HG03432 (cell line): ENCODE data around the gene OXTR.

Experiments
- ATAC-seq: cut with Tn5 transposase; IDR thresholded peaks from one replicate; pipeline ENCODE4 v1.9.1; 2021; ENCODE audit warnings: mild to moderate bottlenecking, moderate library complexity; ENCODE audit not compliant: unreplicated experiment

Gene OXTR

DNA sequence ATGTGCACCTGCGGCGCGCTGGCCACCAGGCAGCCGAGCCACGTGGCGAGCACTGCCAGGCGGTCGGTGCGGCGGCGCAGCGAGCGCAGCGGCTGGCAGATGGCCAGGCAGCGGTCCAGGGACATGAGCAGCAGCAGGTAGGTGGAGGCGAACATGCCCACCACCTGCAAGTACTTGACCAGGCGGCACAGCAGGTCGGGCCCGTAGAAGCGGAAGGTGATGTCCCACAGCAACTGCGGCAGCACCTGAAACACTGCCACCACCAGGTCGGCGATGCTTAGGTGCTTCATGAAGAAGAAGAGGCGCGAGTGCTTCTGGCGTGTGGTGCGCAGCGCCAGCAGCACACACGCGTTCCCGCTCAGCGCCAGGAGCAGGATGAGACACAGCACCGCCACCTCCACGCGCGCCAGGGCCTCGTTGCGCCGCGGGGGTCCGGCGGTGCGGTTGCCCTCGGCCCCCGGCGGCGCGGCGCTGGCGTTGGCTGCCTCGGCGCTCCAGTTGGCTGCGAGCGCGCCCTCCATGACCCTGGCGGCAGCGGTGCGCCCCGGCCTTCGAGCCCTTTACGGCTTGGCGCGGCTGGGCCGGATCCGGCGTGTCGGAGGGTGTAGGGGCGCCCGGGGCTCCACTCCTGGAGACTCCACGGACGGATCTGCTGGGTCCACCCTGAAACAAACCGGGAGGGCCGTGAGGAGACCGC, 1.6 kb downstream of the OXTR start:
- peak; percentile 56 for ATAC-seq

DNA sequence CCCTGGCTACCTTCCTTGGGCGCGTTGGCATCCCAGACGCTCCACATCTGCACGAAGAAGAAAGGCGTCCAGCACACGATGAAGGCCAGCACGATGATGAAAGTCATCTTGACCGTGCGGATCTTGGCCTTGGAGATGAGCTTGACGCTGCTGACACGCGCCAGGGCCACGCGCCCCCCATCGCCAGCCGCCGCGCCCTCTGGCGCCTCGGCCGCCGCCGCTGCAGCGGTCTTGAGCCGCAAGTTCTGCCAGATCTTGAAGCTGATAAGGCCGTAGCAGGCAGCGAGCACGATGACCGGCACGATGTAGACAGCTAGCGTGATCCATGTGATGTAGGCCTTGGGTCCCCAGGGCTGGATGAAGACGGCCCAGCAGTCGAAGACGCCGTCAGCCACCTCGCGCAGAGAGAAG, 2.2 kb downstream of the OXTR start:
- ATAC-seq = no peak

DNA sequence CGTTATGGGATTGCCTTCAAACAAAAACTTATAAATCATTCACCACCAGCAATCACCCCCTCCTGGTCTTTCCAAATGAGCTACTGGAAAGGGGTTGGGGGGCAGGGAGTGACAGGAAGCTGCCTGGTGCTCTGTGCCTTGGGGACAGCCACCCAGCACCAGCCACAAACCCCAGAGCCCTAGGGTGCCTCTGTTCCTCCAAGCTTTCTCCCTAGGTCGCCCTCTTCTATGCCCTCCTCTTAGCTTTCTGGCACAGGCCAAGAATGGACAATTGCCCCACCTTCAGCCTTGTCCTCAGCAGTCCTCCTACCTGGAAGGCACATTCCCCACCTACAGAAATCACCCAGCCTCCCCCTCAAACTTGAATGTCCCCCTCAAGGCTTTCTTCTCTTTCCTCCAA, 3.3 kb downstream of the OXTR start:
- ATAC-seq = no peak

DNA sequence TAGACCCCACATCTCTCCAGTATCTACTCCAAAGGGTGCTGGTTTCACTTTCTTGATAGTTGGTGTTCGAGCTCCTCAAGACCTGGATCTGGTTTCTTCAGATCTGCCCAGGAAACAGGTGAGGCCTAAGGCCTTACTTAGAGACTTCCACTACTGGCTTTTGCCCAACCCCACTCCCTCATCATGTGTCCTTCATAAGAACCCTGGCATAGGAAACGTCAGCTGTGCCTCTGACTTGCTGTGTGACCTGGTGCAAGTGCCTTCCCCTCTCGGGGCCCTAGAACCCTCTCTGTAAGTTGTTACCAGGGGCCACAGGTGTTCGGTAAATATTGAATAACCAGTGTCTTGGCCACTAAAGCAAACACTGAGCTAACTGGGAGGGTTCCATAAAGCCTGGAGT, 3.9 kb downstream of the OXTR start:
- ATAC-seq = no peak

DNA sequence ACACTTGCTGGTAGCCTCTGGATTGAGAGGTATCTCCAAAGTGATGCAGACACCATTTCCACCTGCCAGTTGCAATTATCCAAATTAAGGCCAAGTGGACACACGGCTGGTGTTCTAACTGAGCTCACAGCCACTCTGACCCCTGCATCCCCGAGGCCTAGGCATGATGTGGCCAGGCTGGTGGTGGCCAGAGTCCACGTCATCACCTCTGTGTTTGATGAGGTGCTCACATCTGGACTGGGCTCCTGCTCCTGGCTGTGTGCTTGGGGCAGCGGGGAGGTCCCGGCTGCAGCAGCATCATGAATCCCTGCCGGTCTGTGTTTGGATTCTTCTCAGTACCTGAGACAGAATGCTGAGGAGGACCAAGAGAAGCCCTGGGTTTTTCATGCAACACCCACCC, 4.9 kb downstream of the OXTR start:
- no peak for ATAC-seq

DNA sequence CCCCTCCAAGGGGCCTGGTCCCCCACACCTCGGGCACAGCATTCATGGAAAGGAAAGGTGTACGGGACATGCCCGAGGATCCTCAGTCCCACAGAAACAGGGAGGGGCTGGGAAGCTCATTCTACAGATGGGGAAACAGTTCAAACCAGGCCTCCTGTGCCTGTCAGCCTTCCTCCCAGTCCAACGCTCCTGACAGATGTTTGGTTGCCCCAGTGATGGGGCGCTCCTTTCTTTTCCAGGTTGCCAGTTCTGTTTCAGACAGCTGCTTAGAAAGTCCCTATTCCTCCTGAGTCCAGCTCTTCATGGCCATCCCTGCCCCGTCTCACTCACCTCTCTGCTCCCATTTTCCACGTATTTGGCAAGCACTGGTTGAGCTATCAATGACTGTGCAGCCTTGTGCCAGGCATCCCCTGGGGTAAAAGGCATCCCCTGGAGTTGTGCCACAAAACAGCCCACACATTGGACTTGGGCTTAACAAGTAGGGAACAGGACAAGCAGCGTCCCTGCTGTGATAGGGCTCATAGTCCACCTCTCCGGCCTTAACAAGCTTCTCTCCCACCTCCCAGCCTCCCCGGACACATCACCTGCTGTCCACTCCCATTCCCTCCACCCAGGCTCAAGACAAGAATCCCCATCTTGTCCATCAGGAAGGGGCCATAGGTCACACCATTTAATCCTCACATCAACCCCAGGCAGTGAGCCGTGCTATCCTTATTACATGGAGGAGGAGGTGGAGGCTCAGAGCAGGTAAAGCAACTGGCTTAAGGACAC, 6.6 kb downstream of the OXTR start:
- ATAC-seq = no peak

DNA sequence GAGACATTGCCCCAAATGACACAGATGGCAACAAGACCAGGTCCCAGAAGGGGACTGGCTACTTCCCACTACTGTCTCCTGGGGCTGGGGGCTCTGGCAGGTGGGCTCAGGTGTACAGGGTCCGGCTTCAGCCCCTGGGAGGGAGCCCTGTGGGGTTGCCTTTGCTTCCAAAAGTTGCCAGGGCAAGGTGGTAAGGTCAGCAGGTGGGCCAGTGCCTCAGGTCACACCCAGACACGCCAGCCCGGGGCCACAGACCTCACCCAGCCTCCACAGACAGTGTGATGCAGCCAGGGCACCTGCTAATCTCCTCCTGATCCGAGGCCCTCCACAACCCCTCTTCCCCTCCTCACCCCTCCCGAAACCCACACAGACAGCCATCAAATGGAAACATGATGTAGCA, 7.5 kb downstream of the OXTR start:
- ATAC-seq = no peak

DNA sequence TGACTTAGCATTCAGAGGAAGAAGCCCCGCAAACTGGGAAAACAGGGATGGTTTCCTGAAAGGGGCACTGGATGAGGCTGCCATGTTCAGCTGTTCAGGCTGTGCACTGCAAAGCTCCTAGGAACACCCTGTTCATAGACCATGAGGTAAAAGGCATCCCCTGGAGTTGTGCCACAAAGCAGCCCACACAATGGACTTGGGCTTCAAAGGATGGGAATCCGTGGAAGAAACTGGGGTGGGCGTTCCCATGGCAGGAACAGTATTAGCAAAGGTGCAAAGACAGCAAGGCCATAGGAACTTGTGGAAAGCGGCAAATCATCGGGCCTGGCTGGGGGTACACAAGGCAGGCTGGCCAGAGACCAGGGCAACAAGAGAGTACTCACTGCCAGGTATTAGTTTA, 8.9 kb downstream of the OXTR start:
- no peak for ATAC-seq

DNA sequence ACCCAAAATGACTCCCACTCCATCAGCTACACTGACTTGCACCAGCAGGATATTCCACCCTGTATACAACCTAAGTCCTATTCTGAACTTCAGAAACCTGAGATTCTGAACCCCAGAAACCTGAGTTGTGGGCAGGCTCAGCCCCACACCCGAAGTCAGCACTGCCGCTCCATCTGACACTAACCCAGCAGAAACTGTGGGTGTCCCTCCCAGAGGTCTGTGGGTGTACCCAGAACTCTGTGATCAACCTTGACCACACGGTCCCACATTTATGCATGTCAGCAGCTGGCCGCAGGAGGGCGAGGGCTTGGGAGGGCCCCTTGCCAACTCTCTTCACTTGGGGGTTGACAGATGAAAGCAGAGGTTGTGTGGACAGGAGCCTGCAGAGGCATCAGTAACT, 9.3 kb downstream of the OXTR start:
- no peak for ATAC-seq

DNA sequence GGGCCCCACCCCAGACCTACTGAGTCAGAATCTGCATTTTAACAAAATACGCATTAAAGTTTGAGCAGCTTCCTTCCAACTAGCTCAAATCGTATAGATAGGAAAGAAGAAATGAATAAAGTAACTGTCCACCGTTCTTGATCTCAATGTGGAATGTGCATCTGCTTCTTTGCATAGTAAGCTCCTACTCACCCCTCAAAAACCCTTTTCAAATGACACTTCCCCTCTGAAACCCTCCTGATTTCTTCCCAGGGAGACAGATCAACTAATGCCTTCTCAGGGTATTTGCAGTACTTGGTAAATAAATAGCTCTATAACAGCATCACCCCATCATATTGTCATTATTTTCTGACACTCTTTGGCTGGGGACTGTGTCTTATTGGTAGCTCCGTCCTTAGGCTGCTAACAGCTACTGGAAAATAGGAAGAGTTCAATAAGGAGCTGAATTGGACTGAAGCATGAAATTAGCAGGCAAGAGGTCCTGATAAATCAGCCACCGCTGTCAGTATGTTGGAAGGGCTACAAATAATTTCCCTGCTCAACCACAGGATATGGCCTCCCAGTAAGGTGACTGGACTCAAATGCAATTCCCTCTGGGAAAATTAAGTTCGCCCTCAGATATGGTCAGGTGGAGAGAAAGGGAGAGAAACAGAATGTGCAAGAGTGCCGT, 10.2 kb downstream of the OXTR start:
- ATAC-seq = no peak

DNA sequence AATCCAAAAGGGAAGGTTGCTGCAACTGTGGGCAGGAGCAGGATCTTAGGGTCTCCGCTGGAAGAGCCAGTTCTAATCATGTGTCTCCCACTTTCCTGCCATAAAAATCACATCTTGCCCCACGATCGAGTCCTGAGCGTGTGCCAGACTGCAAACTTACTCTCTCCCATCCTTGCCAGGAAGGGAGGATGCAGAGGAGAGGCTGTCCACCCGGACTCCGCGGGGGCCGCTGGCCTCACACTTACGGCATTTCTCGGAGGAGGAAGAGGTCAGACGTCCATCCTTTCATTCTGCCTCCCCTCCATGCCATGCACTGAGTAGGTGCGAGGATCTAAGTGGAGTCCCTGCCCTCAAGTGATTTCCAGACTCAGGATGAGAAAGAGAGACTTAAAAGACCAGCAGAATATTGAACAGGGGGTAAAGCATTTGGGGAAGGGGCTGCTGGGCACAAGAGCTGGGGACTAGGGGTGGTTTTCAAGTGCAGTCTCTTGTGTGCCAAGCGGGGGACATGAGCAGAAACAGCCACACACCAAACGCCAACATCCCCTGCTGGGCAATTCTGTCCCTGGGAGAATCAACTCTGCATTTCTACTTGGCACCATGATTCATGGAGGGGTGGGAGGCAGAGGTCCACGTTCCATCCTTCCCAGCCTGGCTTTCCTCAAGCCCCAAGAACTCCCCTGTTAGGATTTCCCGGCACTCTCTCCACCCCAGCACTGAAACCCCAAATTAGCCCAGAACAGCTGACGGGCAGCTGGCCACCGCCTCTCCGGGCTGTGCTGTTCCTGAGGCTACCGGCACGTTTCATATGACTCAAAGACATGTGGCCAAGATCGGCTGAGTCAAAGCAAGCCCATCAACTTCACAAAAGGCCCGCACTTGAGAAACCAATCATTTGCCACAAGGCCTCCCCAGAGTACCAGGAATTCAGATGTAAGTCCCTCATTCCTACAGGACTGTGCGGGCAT, 11.6 kb downstream of the OXTR start:
- ATAC-seq = no peak

DNA sequence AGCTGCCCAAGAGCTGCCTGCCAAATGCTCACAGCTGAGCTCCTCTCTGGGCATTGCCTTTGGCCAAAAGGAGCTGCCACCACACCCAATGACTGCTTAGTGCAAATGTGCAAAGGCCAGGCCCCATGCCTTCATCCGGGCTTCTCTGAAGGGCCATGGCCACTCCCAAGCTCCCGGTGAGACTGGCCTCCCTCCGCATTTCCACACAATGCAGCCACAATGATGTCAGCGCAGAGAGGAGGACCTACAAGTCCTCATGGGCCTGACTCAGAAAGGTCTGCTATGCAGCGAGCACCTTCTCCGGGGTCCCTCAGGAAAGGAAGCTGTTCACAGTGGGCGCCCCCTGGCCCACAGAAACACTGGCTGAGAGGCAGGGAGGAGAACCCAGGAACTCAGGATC, 12.7 kb downstream of the OXTR start:
- no peak for ATAC-seq

DNA sequence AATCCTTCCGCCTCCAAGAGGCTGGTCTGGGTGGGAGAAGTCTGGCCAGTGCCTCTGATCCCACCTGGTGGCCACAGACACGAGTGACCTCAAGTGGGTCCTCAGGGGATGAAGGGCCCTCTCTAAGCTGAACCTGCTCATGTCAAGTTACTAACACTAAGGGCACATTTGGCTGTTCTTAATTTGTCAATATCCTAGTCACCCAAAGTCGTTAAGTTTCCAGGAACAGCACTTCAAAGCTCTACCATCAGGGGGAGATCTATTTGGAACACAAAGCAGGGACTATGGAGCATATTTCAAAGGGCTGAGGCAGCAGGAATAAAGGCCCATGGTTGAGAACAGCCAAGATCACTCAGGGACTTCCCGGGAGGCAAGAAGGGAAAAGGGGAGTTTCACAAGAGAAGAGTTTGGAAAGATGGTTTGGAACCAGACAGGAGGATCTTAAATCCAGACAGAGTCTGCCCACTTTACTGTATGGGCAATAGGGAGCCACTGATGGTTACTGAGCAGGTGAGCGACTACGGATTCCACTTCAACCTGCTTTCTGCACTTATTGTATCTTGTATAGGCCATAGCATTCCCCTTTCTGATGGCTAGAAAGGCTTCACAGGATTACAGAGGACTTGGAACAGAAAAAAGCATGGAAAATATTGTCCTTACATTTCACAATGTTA, 13.7 kb downstream of the OXTR start:
- no peak for ATAC-seq

DNA sequence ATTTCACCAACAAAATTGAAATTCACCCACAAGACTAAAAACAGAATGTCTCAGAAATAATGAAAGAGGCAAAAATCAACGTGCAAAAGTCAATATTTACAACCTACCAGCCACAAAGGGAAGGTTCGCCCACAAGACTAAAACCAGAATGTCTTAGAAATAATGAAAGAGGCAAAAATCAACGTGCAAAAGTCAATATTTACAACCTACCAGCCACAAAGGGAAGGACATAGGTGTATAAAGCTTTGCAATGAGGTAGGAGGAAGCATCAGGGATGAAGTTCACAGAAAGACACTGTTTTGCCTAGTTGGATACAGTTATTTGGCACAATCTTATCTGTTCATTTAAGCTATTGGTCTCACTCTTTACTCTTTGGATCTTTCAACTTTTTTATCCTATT, 14.3 kb downstream of the OXTR start:
- ATAC-seq = no peak

DNA sequence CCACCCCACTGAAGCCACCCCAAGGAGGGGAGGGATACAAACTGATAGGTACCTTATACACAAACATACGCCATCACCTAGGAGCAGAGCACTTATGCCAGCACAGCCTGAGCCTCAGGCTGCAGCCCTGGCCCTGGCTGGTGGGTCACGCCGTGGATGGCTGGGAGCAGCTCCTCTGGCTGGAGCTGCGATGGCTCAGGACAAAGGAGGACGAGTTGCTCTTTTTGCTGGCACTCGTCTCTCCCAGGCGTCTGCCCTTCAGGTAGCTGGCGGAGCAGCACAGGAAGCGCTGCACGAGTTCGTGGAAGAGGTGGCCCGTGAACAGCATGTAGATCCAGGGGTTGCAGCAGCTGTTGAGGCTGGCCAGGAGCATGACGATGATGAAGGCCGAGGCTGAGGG, 16.6 kb downstream of the OXTR start:
- ATAC-seq = no peak

DNA sequence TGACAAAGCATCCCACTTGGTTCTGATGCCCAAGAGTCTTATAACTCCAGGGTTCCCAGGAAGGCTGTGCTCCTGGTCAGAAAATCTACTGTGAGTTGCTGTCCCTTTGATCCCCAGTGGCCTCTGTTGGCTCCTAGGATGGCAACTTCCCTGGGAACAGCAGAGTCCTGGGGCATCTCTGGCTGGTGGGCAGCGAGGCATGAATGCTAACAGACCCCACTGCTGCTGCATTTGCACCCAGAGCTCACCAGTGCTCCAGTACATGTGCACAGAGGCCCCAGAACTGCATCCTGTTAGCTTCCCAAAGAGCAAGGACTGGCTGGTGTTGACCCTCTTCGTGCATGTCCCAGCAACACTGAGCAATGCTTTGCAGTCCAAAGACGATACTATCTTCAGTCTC, 20.1 kb downstream of the OXTR start:
- ATAC-seq = no peak

DNA sequence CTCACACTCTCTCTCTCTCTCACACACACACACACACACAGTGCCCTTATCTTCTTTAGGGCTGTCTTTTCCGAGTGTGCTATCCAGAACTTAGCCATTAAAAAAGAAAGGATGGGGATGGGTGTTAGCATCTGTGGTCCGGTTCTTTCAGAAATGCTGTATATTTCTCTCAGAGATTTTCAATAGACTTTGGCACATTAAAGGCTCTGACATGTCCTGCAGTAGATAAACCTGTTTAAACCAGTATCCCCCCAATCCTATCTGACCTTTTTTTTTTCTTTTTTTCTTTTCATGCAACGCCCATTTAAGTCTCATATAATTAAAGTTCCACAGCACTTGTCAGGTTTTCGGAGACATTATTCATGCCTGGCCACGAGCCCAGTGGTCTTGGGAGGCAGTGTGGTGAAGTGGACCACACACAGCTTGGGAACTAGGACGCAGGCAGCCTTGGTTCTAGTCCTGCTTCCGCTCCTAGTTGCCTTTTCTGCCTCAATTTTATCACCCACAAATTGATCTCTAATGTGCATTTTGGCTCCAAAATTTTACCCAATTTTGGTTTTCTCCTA, 22.6 kb downstream of the OXTR start:
- ATAC-seq = no peak

DNA sequence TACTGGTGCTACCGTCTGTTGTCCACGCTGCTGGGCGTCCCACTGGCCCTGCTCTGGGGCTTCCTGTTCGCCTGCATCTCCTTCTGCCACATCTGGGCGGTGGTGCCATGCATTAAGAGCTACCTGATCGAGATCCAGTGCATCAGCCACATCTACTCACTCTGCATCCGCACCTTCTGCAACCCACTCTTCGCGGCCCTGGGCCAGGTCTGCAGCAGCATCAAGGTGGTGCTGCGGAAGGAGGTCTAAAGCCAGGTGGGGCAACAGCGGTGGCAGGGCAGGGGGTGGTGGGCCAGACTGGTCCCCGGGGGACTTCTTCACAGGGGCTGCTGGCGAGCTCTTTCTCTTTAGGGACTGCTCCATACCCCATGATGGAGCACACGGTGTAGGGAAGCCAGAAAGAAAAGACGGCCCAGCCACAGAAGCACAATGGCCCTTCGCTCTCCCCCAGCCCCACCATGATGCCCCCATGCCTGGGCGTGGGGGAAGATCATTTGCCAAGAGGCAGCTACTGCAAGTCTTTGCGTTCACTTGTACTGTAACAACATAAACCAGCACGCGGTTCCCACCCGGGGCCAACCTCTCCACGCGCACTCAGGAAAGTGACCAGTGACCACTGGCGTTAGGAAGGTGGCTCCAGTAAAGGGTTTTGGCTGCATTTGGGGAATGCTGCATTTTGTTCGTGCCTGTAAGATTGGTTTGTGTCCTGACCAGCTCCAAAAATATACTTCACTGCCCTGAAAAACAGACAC, 23.6 kb downstream of the OXTR start:
- ATAC-seq = no peak

DNA sequence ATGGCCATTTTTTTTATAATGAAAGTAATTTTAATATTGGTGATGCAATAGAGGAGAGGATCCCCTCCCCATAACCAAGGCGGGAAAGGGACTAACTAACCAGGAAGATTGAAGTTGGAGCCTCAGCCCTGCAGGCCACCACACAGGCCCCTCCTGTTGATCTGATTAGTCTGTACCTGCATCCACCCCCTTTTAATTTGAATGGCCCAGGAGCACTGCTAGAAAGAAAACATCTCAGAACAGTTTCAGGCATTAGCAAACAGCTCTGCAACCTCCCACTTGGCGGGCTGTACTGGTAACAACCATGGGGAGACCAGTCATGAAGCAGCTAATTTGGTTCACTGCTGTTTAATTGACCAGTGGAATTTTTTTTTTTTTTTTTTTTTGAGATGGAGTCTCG, 25.5 kb downstream of the OXTR start:
- no peak for ATAC-seq
